Ovary (tissue), 9 donors: ENCODE data around the gene GGA3. TPM values are rescaled to one million over a fixed set of nuclear protein-coding genes. Genes with fewer than 3 reads are reported as not detected.
"Not testable (repeated sequence)": the region's sequence is repeated elsewhere in the genome, so short reads cannot be mapped to it uniquely, and the experiment has no call there.

Experiments
- DNase-seq, 5 donors: peaks; one replicate each; pipeline ENCODE4 v3.0.0-alpha.2; 2019 to 2020
- H3K27ac ChIP-seq, 2 donors: fragments of 200-600 bp; one replicate each; pipeline versions ENCODE4 v1.5.1 to v1.8.0; 2019 to 2022
- H3K27me3 ChIP-seq: fragments of 200-600 bp; one replicate; pipeline ENCODE4 v1.8.0; 2022
- H3K36me3 ChIP-seq: fragments of 200-600 bp; sonication (generic); one replicate; pipeline ENCODE4 v1.5.1; 2019
- H3K4me1 ChIP-seq: one replicate; pipeline ENCODE4 v1.8.1; 2013; ENCODE audit warnings: mild to moderate bottlenecking, moderate library complexity; ENCODE audit not compliant: insufficient read depth
- H3K4me3 ChIP-seq: fragments of 200-600 bp; sonication (generic); one replicate; pipeline ENCODE4 v1.5.1; 2017
- H3K9me3 ChIP-seq, 2 donors: fragments of 200-600 bp in 1 of 2; sonication (generic) in 1 of 2; one replicate each; pipeline versions ENCODE4 v1.5.1 to v1.8.1; 2013 to 2019; ENCODE audit warnings: mild to moderate bottlenecking in 1 of 2, moderate library complexity in 1 of 2
- EP300 ChIP-seq: sonication (generic); formaldehyde crosslinking; IDR thresholded peaks from one replicate; pipeline ENCODE4 v1.6.1; 2017; ENCODE audit warnings: antibody characterized with exemption
- POLR2A ChIP-seq: fragments of 450-650 bp; IDR thresholded peaks from one replicate; pipeline ENCODE4 v1.6.1; 2017; ENCODE audit warnings: antibody characterized with exemption, mild to moderate bottlenecking, moderate library complexity
- WGBS, 3 donors: extraction: QIAGEN DNeasy Blood & Tissue Kit in 1 of 3; methylation state at CpG; one replicate each; pipeline versions ENCODE4 v1.1.5 to v1.1.7; 2013 to 2017; 5-methylcytosine and 5-hydroxymethylcytosine counted together
- intact Hi-C, 4 donors: fragments of 100-400 bp; cut with DNase I; formaldehyde crosslinking; loops; one replicate each; pipeline versions ENCODE4 v1.11.0 to v1.15.1; 2022 to 2023
- polyA plus RNA-seq, 2 donors: library from polyadenylated mRNA; stranded (reverse); fragments of 200-250 nt in 1 of 2; fragments of 350-450 nt in 1 of 2; fragmentation: Illumina TruSeq in 1 of 2; extraction: RNeasy Lipid Tissue Mini Kit (QIAGEN cat#74804) in 1 of 2; gene quantifications; one replicate each; pipeline ENCODE4 v1.2.3, GENCODE V29; 2013 to 2014
- total RNA-seq, 7 donors: library from RNA; depleted of rRNA in 2 of 7; stranded (reverse); fragments of >200 nt in 2 of 7; fragmentation: NEBNext Ultra II Directional in 3 of 7; extraction: Animal tissue kit (Norgen Biotek cat#: 25700) in 3 of 7; gene quantifications; one replicate each; pipeline versions ENCODE4 v1.1.0 to v1.2.4, GENCODE V29; 2016 to 2023
- TF ChIP-seq, protein P1 (sequence below), 3 donors: fragments of 450-650 bp in 2 of 3; fragments of 200-600 bp in 1 of 3; IDR thresholded peaks; one replicate each; pipeline versions ENCODE4 v1.5.1 to v1.8.0; 2016 to 2022; ENCODE audit warnings: antibody characterized with exemption in 3 of 3, mild to moderate bottlenecking in 1 of 3
- donor health status: DM: no; HTN: no; CAD: no; lungs with moderate emphysema.
- donor health status: DM: no; HTN: no; CAD: no.
- donor health status: Bipolar disorder and iron deficiency.
- donor health status: DM: yes; HTN: yes; CAD: no.
- donor health status: DM: no; HTN: no; CAD: no.
- donor health status: DM: yes; HTN: yes; CAD: no.

GGA3 gene
- total and polyA plus RNA-seq, 9 donors, result 18.2 to 48.9 (median 38.3) TPM

DNA sequence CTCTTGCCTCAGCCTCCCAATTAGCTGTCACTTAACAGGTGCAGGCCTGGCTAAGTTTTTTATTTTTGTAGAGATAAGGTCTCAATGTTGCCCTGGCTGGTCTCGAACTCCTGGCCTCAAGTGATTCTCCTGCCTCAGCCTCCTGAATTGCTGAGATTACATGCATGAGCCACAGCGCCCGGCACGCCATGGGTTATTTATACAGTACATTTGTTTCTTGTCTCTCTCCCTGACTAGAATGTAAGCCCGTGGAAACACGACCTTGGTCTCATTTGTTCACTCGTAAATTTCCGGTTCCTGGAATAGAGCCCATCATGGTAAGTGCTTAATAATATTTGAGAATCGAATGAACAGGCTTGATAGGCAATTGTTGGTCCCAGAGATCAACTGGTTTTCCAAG lies 25.8 kb upstream of the GGA3 start:
- no peaks in the 10 kb centered on the region for H3K27me3 ChIP-seq
- H3K27ac ChIP-seq, result no peak overlapping the region
- H3K4me1 ChIP-seq, result no peaks in the 10 kb centered on the region
- 47 to 61% (median 54%) methylated on average over 9 of the region's 9 CpGs for WGBS, 3 donors
- H3K9me3 ChIP-seq, result no peaks in the 10 kb centered on the region
- no peak for DNase-seq
- intact Hi-C loops, result no loop called here
- TF ChIP-seq, protein P1, sequence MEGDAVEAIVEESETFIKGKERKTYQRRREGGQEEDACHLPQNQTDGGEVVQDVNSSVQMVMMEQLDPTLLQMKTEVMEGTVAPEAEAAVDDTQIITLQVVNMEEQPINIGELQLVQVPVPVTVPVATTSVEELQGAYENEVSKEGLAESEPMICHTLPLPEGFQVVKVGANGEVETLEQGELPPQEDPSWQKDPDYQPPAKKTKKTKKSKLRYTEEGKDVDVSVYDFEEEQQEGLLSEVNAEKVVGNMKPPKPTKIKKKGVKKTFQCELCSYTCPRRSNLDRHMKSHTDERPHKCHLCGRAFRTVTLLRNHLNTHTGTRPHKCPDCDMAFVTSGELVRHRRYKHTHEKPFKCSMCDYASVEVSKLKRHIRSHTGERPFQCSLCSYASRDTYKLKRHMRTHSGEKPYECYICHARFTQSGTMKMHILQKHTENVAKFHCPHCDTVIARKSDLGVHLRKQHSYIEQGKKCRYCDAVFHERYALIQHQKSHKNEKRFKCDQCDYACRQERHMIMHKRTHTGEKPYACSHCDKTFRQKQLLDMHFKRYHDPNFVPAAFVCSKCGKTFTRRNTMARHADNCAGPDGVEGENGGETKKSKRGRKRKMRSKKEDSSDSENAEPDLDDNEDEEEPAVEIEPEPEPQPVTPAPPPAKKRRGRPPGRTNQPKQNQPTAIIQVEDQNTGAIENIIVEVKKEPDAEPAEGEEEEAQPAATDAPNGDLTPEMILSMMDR (IDR thresholded peaks at IDR 0.05), result no peak
- TF ChIP-seq POLR2A (no peak), EP300 (no peak)
- H3K36me3 ChIP-seq, result no peaks in the 10 kb centered on the region
- no peak overlapping the region for H3K4me3 ChIP-seq

DNA sequence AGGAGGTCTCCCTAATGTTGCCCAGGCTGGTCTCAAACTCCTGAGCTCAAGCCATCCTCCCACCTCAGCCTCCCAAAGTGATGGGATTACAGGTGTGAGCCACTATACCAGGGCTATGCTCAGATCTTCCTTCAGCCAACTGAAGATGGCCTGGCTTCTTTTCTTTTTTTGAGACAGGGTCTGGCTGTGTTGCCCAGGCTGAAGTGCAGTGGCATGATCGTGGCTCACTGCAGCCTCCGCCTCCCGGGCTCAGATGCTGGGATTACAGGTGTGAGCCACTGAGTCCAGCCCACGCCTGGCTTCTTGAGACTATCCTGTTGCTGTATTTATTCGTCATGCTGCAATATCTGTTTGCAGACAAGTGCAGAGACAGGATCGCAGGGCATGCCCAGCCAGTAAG lies 23.7 kb upstream of the GGA3 start:
- Histone ChIP-seq H3K27ac (no peak overlapping the region), H3K36me3 (no peaks in the 10 kb centered on the region), H3K27me3 (no peaks in the 10 kb centered on the region), H3K9me3 (no peaks in the 10 kb centered on the region), H3K4me1 (no peaks in the 10 kb centered on the region), H3K4me3 (no peak overlapping the region)
- WGBS, 3 donors, result 79 to 89% (median 82%) methylated on average over 6 of the region's 6 CpGs
- TF ChIP-seq POLR2A, result no peak
- TF ChIP-seq EP300, result no peak
- TF ChIP-seq, protein P1 (IDR thresholded peaks at IDR 0.05), result no peak
- intact Hi-C loops, result no loop called here
- DNase-seq, result no peak

DNA sequence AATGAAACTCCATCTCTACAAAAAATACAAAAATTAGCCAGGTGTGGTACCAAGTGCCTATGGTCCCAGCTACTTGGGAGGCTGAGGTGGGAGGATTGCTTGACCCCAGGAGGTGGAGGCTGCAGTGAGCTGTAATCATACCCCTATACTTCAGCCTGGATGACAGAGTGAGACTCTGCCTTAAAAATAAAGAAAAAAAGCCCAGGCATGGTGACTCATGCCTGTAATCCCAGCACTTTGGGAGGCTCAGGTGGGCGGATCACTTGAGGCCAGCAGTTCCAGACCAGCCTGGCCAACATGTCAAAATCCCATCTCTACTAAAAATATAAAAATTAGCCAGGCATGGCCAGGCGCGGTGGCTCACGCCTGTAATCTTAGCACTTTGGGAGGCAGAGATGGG lies 18.8 kb upstream of the GGA3 start:
- H3K4me1 ChIP-seq, DNase-seq, H3K9me3 ChIP-seq, H3K27ac ChIP-seq, H3K36me3 ChIP-seq, H3K27me3 ChIP-seq, intact Hi-C loops, H3K4me3 ChIP-seq: not testable (repeated sequence)
- WGBS, 3 donors, result 96 to 98% (median 96%) methylated on average over 4 of the region's 4 CpGs

DNA sequence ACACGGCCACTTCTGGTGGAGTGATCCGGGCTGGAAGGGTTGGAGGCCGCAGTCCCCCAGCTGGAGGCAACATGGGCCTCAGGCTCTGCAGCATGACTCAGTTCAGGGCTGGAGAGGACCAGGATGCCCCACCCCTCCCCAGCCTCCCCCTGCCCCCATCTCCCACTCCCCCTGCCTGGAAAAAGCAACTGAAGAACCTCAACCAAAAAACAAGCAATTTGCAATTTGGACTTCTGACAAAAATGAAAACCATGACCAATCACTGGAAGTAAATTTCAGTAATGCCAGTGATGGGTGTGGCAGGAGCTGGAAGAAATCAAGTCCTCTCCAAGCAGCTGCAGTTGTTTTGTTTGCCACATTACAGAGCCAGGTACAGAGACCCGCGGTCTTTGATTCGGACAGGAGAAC lies 16.3 kb upstream of the GGA3 start:
- DNase-seq, result no peak
- H3K4me3 ChIP-seq, result no peak overlapping the region
- H3K4me1 ChIP-seq, result no peaks in the 10 kb centered on the region
- H3K27ac ChIP-seq, result no peak overlapping the region
- intact Hi-C loops, result no loop called here
- TF ChIP-seq POLR2A (no peak), EP300 (no peak)
- TF ChIP-seq, protein P1 (IDR thresholded peaks at IDR 0.05), result no peak
- H3K36me3 ChIP-seq, result no peaks in the 10 kb centered on the region
- H3K9me3 ChIP-seq, result no peaks in the 10 kb centered on the region
- WGBS, 3 donors, result 53 to 63% (median 57%) methylated on average over 6 of the region's 6 CpGs
- H3K27me3 ChIP-seq, result no peaks in the 10 kb centered on the region

DNA sequence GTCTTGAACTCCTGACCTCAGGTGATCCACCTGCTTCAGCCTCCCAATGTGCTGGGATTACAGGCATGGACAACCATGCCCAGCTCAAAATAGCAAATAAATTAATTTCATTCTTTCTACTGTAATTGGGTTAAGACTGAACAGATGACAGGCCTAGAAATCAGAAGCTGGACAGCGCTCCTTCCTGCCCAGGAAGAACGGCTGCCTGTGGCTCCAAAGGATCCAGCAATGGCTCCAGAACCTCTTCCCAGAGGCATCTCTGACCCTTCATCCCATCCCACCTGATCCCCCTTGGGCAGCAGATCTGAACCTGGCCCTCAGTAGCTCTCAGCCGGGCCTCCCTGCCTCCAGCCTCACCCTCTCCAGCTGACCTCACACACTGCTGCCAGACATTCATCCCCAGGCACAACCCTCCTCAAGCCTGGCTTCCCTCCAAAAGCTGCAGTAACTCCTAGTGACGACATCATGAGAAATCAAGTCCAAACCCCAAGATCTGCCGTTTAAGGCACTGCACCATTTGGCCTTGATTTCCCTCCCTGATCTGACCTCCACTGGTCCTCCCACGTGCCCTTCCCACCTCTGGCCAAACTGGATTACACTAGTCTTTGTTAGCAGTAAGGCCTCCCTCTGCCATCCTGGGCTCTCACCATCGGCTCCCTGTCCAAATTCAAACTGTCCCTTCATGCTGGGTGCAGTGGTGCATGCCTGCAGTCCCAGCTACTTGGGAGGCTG lies 12.7 kb upstream of the GGA3 start:
- H3K27ac ChIP-seq, result no peak overlapping the region
- 63 to 74% (median 65%) methylated on average over 7 of the region's 7 CpGs for WGBS, 3 donors
- H3K36me3 ChIP-seq, result no peaks in the 10 kb centered on the region
- no peak overlapping the region for H3K4me3 ChIP-seq
- peaks cover 2% of the 10 kb centered on the region for H3K4me1 ChIP-seq
- H3K27me3 ChIP-seq, result no peaks in the 10 kb centered on the region
- intact Hi-C loops, result loop anchor here in 1 of 4 donors (5.0 kb wide), 1 partner anchor 133 kb away; the partner anchor contains the start of gene GRB2
- DNase-seq, result no peak
- no peaks in the 10 kb centered on the region for H3K9me3 ChIP-seq
- TF ChIP-seq, protein P1 (IDR thresholded peaks at IDR 0.05), result no peak
- no peak for TF ChIP-seq POLR2A
- no peak for TF ChIP-seq EP300
